HG03097 (cell line): ENCODE data around the gene ALDH3B2.
"Not testable (repeated sequence)": the region's sequence is repeated elsewhere in the genome, so short reads cannot be mapped to it uniquely, and the experiment has no call there.

Source experiments
- ATAC-seq: cut with Tn5 transposase; IDR thresholded peaks from one replicate; pipeline ENCODE4 v1.9.1; 2021; ENCODE audit not compliant: unreplicated experiment, low FRiP score

Gene ALDH3B2

GRCh38 chr11:67674442-67674871, at the start of gene ALDH3B2:
Gene ALDH3B2 (minus strand): TSS chr11:67674623. CDS start chr11:67666935, 7,688 bp downstream.
- ATAC-seq: no peak

- ATAC-seq: not testable (repeated sequence)
Observed at GRCh38 chr11:67723036-67723435, 48.6 kb upstream of the ALDH3B2 start.

- ATAC-seq: not testable (repeated sequence)
Observed at GRCh38 chr11:67716226-67716625, 41.8 kb upstream of the ALDH3B2 start.

- ATAC-seq: not testable (repeated sequence)
Observed at GRCh38 chr11:67715801-67716200, 41.4 kb upstream of the ALDH3B2 start.

GRCh38 chr11:67713892-67714509, 39.6 kb upstream of the ALDH3B2 start:
- ATAC-seq: not testable (repeated sequence)

- not testable (repeated sequence) for ATAC-seq
Observed at GRCh38 chr11:67711676-67712075, 37.3 kb upstream of the ALDH3B2 start.

GRCh38 chr11:67711212-67711611, 36.8 kb upstream of the ALDH3B2 start:
- ATAC-seq: not testable (repeated sequence)

GRCh38 chr11:67709806-67710205, 35.4 kb upstream of the ALDH3B2 start:
- ATAC-seq: not testable (repeated sequence)

- ATAC-seq: no peak
Observed at GRCh38 chr11:67705264-67705663, 30.8 kb upstream of the ALDH3B2 start.

GRCh38 chr11:67704524-67704923, 30.1 kb upstream of the ALDH3B2 start:
- ATAC-seq: no peak

- not testable (repeated sequence) for ATAC-seq
Observed at GRCh38 chr11:67703709-67704108, 29.3 kb upstream of the ALDH3B2 start.

- no peak for ATAC-seq
Observed at GRCh38 chr11:67700548-67701262, 26.3 kb upstream of the ALDH3B2 start.

GRCh38 chr11:67700141-67700540, 25.7 kb upstream of the ALDH3B2 start:
- no peak for ATAC-seq

- ATAC-seq: no peak
Observed at GRCh38 chr11:67699521-67699920, 25.1 kb upstream of the ALDH3B2 start.

GRCh38 chr11:67698247-67698646, 23.8 kb upstream of the ALDH3B2 start:
- ATAC-seq: no peak

- ATAC-seq: no peak
Observed at GRCh38 chr11:67697846-67698245, 23.4 kb upstream of the ALDH3B2 start.

GRCh38 chr11:67696998-67697397, 22.6 kb upstream of the ALDH3B2 start:
- no peak for ATAC-seq

- ATAC-seq: no peak
Observed at GRCh38 chr11:67695606-67696005, 21.2 kb upstream of the ALDH3B2 start.

- ATAC-seq: no peak
Observed at GRCh38 chr11:67694875-67695555, 20.6 kb upstream of the ALDH3B2 start.

- ATAC-seq: no peak
Observed at GRCh38 chr11:67691149-67691548, 16.7 kb upstream of the ALDH3B2 start.

GRCh38 chr11:67689178-67689577, 14.8 kb upstream of the ALDH3B2 start:
- ATAC-seq: no peak
